ENCODE results near the gene ATF2.

ATF2 gene

GRCh38 chr2:175030380-175031271, 137.4 kb downstream of the ATF2 start:
- no peak for DNase-seq (ENCODE audit: low read depth in 2 of 2, low spot score in 1 of 2)

GRCh38 chr2:175027755-175028154, 140.2 kb downstream of the ATF2 start:
- no peak for DNase-seq (ENCODE audit: low read depth in 2 of 2, low spot score in 1 of 2)

GRCh38 chr2:175026385-175026784, 141.6 kb downstream of the ATF2 start:
- DNase-seq (ENCODE audit: low read depth in 2 of 2, low spot score in 1 of 2), result no peak

GRCh38 chr2:175025946-175026345, 142.1 kb downstream of the ATF2 start:
- DNase-seq (ENCODE audit: low read depth in 2 of 2, low spot score in 1 of 2), result no peak

- no peak for DNase-seq (ENCODE audit: low read depth in 2 of 2, low spot score in 1 of 2)
Observed at GRCh38 chr2:175025233-175025632, 142.8 kb downstream of the ATF2 start.

GRCh38 chr2:175022923-175023322, 145.1 kb downstream of the ATF2 start:
- DNase-seq (ENCODE audit: low read depth in 2 of 2, low spot score in 1 of 2), result no peak

Data from stimulated activated CD8-positive, alpha-beta memory T cell treated with anti-CD3 and anti-CD28 coated beads, Interleukin-4, amount 100 ng/mL, for 1 hour (primary cell).